CD4-positive, alpha-beta T cell treated with Interleukin-17A for 1 hour (primary cell): ENCODE data around the gene ABT1.
A peak's percentile ranks its signal among the peaks of the same experiment; 100 is the strongest.

Experiments used
- DNase-seq: peaks from one replicate; pipeline ENCODE4 v3.0.0-alpha.2; 2020

Gene ABT1

GRCh38 chr6:26575494-26575939 lies 21.2 kb upstream of the ABT1 start:
- DNase-seq, result no peak

- no peak for DNase-seq
Observed at GRCh38 chr6:26576407-26576843, 20.3 kb upstream of the ABT1 start.

- DNase-seq, result peak; percentile 80
Observed at GRCh38 chr6:26576929-26577719, 19.6 kb upstream of the ABT1 start.

GRCh38 chr6:26577720-26578072 lies 19.1 kb upstream of the ABT1 start:
- no peak for DNase-seq

- DNase-seq, result no peak
Observed at GRCh38 chr6:26578279-26578678, 18.5 kb upstream of the ABT1 start.

GRCh38 chr6:26578741-26579140 lies 18.0 kb upstream of the ABT1 start:
- no peak for DNase-seq

- no peak for DNase-seq
Observed at GRCh38 chr6:26581164-26581915, 15.4 kb upstream of the ABT1 start.

- DNase-seq, result no peak
Observed at GRCh38 chr6:26588965-26589364, 7.8 kb upstream of the ABT1 start.

GRCh38 chr6:26592649-26593048 lies 4.1 kb upstream of the ABT1 start:
- DNase-seq, result no peak

- no peak for DNase-seq
Observed at GRCh38 chr6:26593278-26594130, 3.2 kb upstream of the ABT1 start.

GRCh38 chr6:26594131-26594498 lies 2.6 kb upstream of the ABT1 start:
- no peak for DNase-seq

GRCh38 chr6:26594730-26595632 lies 1.8 kb upstream of the ABT1 start:
- peak; percentile 41 for DNase-seq

- peak; percentile 86 for DNase-seq
Observed at GRCh38 chr6:26595669-26596269, 984 bp upstream of the ABT1 start.

- DNase-seq, result no peak
Observed at GRCh38 chr6:26597389-26597766, 625 bp downstream of the ABT1 start.

GRCh38 chr6:26597821-26598220 lies 1.1 kb downstream of the ABT1 start:
- no peak for DNase-seq

- no peak for DNase-seq
Observed at GRCh38 chr6:26598267-26598666, 1.5 kb downstream of the ABT1 start.

- no peak for DNase-seq
Observed at GRCh38 chr6:26599134-26599533, 2.4 kb downstream of the ABT1 start.

GRCh38 chr6:26599591-26599990 lies 2.8 kb downstream of the ABT1 start:
- no peak for DNase-seq

GRCh38 chr6:26600759-26601158 lies 4.0 kb downstream of the ABT1 start:
- DNase-seq, result no peak

- DNase-seq, result no peak
Observed at GRCh38 chr6:26602262-26602661, 5.5 kb downstream of the ABT1 start.

GRCh38 chr6:26604026-26604425 lies 7.3 kb downstream of the ABT1 start:
- DNase-seq, result no peak

GRCh38 chr6:26604797-26605196 lies 8.0 kb downstream of the ABT1 start:
- no peak for DNase-seq
